Measurements from ENCODE around the gene ATIC. TPM values are rescaled to one million over a fixed set of nuclear protein-coding genes. Genes with fewer than 3 reads are reported as not detected.
"Not testable (repeated sequence)": the region's sequence is repeated elsewhere in the genome, so short reads cannot be mapped to it uniquely, and the experiment has no call there.

The ATIC gene
- total and polyA plus RNA-seq, 2 donors from 2014 or later = 75.9 to 101 TPM

DNA sequence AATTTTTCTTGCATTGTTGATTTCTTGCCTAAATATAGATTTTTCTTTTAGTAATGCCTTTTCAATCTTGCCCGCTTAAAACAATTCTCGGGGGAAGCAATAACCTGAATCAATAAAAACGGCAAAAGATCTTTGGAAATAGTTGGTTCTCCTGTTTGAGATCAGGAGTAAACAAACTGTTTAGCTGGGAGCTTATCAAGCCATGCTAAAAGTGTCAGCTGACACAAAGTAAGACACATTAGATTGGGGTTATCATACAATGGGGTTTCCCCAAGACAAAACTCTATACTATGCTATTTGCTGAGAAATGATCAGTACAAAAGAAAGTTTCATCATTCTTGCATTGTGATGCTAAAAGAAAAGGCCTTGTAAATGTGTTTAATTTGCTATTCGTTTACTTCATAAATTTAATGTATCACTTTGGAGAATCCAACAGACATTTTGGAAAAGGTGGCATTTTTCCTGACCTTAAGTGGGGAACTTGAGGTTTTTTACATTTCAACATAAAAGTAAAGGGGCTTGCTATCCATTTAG lies 46.5 kb downstream of the ATIC start:
- FAIRE-seq (no peak), DNase-seq (no peak)

GRCh38 chr2:215358891-215359575 lies 47.2 kb downstream of the ATIC start:
- no peaks in the 10 kb centered on the region for H3K9me3 ChIP-seq (ENCODE audit: control insufficient read depth in 2 of 3, insufficient read depth in 1 of 3, low read length in 3 of 3)
- H3K36me3 ChIP-seq (ENCODE audit: control insufficient read depth in 2 of 3, insufficient read depth in 3 of 3, low read length in 3 of 3) = peaks cover 0 to 8% (median 4%) of the 10 kb centered on the region in 3 donors
- no peak overlapping the region for H3K4me3 ChIP-seq (ENCODE audit: low read length in 3 of 3)
- no peak for DNase-seq
- H3K9ac ChIP-seq (ENCODE audit: low read length in 3 of 3) = no peak overlapping the region
- H3K27ac ChIP-seq (ENCODE audit: low read depth in 2 of 2, low read length in 2 of 2) = no peak overlapping the region
- H3K4me1 ChIP-seq (ENCODE audit: control insufficient read depth in 2 of 3, insufficient read depth in 2 of 3, low read depth in 1 of 3, low read length in 3 of 3) = no peaks in the 10 kb centered on the region
- TF ChIP-seq, protein P1, sequence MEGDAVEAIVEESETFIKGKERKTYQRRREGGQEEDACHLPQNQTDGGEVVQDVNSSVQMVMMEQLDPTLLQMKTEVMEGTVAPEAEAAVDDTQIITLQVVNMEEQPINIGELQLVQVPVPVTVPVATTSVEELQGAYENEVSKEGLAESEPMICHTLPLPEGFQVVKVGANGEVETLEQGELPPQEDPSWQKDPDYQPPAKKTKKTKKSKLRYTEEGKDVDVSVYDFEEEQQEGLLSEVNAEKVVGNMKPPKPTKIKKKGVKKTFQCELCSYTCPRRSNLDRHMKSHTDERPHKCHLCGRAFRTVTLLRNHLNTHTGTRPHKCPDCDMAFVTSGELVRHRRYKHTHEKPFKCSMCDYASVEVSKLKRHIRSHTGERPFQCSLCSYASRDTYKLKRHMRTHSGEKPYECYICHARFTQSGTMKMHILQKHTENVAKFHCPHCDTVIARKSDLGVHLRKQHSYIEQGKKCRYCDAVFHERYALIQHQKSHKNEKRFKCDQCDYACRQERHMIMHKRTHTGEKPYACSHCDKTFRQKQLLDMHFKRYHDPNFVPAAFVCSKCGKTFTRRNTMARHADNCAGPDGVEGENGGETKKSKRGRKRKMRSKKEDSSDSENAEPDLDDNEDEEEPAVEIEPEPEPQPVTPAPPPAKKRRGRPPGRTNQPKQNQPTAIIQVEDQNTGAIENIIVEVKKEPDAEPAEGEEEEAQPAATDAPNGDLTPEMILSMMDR (IDR thresholded peaks at IDR 0.05; ENCODE audit: borderline replicate concordance, extremely low read depth, insufficient read depth) = no peak
- no peak for FAIRE-seq
- no peaks in the 10 kb centered on the region for H3K27me3 ChIP-seq (ENCODE audit: control insufficient read depth, insufficient read depth, low read length)
- intact Hi-C loops (cut with DNase I) = no loop called here

More for the DNA sequence above, 46.5 kb downstream of the ATIC start:
- Histone ChIP-seq H3K36me3 (ENCODE audit: control insufficient read depth in 2 of 3, insufficient read depth in 3 of 3, low read length in 3 of 3) (peaks cover 0 to 8% (median 4%) of the 10 kb centered on the region in 3 donors), H3K27me3 (ENCODE audit: control insufficient read depth, insufficient read depth, low read length) (no peaks in the 10 kb centered on the region), H3K4me3 (ENCODE audit: low read length in 3 of 3) (no peak overlapping the region), H3K9me3 (ENCODE audit: control insufficient read depth in 2 of 3, insufficient read depth in 1 of 3, low read length in 3 of 3) (no peaks in the 10 kb centered on the region), H3K9ac (ENCODE audit: low read length in 3 of 3) (no peak overlapping the region), H3K4me1 (ENCODE audit: control insufficient read depth in 2 of 3, insufficient read depth in 2 of 3, low read depth in 1 of 3, low read length in 3 of 3) (no peaks in the 10 kb centered on the region), H3K27ac (ENCODE audit: low read depth in 2 of 2, low read length in 2 of 2) (no peak overlapping the region)
- TF ChIP-seq, protein P1 (IDR thresholded peaks at IDR 0.05; ENCODE audit: borderline replicate concordance, extremely low read depth, insufficient read depth) = no peak
- intact Hi-C loops (cut with DNase I) = no loop called here

- no peak for DNase-seq
- H3K36me3 ChIP-seq (ENCODE audit: control insufficient read depth in 2 of 3, insufficient read depth in 3 of 3, low read length in 3 of 3) = peaks cover 0 to 8% (median 4%) of the 10 kb centered on the region in 3 donors
- no peak overlapping the region for H3K9ac ChIP-seq (ENCODE audit: low read length in 3 of 3)
- no peak for FAIRE-seq
- intact Hi-C loops (cut with DNase I) = no loop called here
- TF ChIP-seq, protein P1 (IDR thresholded peaks at IDR 0.05; ENCODE audit: borderline replicate concordance, extremely low read depth, insufficient read depth) = no peak
- H3K9me3 ChIP-seq (ENCODE audit: control insufficient read depth in 2 of 3, insufficient read depth in 1 of 3, low read length in 3 of 3) = no peaks in the 10 kb centered on the region
- no peaks in the 10 kb centered on the region for H3K4me1 ChIP-seq (ENCODE audit: control insufficient read depth in 2 of 3, insufficient read depth in 2 of 3, low read depth in 1 of 3, low read length in 3 of 3)
- no peak overlapping the region for H3K4me3 ChIP-seq (ENCODE audit: low read length in 3 of 3)
- no peaks in the 10 kb centered on the region for H3K27me3 ChIP-seq (ENCODE audit: control insufficient read depth, insufficient read depth, low read length)
- H3K27ac ChIP-seq (ENCODE audit: low read depth in 2 of 2, low read length in 2 of 2) = no peak overlapping the region
Measured at GRCh38 chr2:215359576-215359922, 47.7 kb downstream of the ATIC start.

DNA sequence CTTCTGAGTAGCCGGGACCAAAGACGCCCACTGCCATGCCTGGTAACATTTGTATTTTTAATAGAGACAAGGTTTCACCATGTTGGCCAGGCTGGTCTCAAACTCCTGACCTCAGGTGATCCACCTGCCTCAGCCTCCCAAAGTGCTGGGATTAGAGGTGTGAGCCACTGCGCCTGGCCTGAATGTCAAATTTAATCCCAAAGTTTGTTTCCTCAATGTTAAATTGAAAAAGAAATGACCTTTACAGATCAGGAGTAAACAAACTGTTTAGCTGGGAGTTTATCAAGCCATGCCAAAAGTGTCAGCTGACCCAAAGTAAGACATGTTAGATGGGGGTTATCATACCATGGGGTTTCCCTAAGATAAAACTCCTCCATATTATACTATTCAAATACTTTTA lies 48.2 kb downstream of the ATIC start:
- H3K9ac ChIP-seq (ENCODE audit: low read length in 3 of 3); H3K4me1 ChIP-seq (ENCODE audit: control insufficient read depth in 2 of 3, insufficient read depth in 2 of 3, low read depth in 1 of 3, low read length in 3 of 3); H3K36me3 ChIP-seq (ENCODE audit: control insufficient read depth in 2 of 3, insufficient read depth in 3 of 3, low read length in 3 of 3); H3K9me3 ChIP-seq (ENCODE audit: control insufficient read depth in 2 of 3, insufficient read depth in 1 of 3, low read length in 3 of 3); intact Hi-C loops (cut with DNase I); FAIRE-seq; DNase-seq; H3K27ac ChIP-seq (ENCODE audit: low read depth in 2 of 2, low read length in 2 of 2); H3K4me3 ChIP-seq (ENCODE audit: low read length in 3 of 3); H3K27me3 ChIP-seq (ENCODE audit: control insufficient read depth, insufficient read depth, low read length): not testable (repeated sequence)

Measured in kidney (tissue), 14 donors.